GM19351 (cell line): ENCODE results near the gene PANK4.

ENCODE experiments used
- ATAC-seq: cut with Tn5 transposase; IDR thresholded peaks from one replicate; pipeline ENCODE4 v1.9.1; 2021; ENCODE audit warnings: mild to moderate bottlenecking, moderate library complexity; ENCODE audit not compliant: unreplicated experiment

The PANK4 gene

DNA sequence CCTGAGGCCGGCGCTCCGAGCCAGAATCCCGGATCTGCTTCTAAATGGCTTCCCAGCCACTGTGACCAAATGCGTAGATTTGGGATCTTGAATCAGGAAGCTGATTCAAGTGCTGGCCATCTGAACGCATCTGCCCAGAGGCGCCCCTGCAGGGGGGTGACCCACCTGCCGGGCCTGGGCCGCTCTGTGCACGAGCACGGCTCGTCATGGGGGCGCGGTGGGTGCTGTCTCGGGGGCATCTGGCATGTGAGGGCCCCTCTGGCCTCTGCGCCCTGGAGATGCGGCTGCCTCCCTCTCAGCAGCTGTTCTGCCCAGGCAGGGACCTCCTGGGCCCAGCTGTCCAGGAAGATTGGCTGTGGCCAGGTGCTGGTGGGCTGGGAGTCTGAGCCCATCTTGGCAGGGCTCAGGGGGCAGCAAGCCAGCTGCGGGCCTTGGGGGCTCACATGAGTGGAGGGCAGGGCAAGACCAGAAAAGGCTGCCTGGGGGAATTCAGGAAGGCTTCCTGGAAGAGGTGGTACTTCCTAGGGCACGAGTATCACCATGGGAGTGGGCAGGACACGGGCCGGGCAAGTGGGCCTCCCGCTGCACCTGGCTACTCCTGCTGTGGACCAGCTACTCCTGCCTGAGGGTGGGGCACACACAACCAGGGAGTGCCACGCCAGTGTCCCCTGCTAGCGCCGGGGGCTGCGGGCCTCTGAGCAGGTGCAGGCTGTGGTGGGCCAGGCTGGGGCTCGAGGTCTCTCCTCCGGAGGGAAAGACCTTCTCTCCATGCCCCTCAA lies 25.2 kb downstream of the PANK4 start:
- ATAC-seq, result no peak

DNA sequence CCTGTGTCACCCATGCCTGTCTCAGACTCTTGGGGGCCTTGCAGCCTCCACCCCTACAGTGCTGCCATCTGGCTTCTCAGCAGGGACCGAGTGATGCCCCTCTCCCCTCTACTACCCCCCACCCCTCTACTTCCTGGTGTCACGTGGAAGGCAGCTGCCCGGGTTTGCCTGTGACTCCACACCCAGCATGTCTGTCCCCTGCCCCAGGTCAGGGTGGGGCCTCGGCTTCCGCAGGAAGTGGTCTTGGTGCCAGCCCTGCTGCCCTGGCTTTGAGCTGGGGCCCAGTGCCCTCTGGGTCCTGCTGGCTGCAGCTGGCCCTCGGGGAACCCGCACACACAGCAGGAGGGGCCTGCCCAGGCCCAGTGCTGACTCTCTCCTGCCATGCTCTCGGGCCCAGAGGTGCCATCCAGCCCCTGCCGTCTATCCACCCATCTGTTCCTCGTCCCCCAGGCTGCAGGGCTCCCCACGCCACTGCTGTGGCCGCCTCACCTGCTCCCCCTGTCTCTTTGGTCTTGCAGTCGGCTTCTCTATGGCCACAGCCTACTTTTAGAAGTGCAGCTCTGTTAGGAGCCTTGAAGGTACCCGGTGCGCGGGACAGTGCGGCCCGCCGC lies 26.3 kb downstream of the PANK4 start:
- no peak for ATAC-seq

DNA sequence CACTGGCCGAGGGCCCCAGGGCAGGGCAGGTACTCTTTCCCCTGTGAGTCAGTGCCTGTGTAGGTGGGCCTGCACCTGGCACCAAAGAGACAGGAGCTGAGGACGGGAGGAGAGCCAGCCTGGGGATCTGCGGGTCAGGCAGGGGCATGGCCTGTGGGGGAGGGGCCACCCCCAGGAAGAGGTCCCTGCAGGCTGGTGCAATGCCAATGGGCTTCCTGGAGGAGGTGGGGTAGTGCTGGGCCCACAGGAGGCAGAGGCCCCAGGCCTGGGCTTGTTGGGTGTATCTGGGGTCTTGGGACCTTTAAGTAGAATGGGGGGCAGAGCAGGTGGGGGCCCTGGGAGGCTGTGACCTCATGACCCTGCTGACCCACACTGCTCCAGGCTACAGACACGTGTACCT lies 27.1 kb downstream of the PANK4 start:
- no peak for ATAC-seq

DNA sequence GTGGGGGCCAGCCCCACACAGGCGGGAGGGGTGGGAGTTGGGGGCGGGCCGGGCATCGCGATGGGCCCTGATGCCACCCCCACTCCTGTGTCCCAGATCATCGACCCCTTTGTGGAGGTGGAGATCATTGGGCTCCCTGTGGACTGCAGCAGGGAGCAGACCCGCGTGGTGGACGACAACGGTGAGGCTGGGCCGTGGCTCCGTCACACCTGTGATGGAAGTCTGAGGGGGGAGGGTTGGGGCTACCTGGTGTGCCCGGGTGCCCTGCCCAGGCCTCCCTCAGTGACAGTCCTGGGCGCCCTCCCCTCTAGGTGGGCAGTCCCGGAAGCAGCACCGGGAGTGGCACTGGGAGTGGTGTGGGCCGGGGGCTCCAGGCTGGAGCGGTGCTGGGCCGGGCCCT lies 27.7 kb downstream of the PANK4 start:
- ATAC-seq, result no peak

DNA sequence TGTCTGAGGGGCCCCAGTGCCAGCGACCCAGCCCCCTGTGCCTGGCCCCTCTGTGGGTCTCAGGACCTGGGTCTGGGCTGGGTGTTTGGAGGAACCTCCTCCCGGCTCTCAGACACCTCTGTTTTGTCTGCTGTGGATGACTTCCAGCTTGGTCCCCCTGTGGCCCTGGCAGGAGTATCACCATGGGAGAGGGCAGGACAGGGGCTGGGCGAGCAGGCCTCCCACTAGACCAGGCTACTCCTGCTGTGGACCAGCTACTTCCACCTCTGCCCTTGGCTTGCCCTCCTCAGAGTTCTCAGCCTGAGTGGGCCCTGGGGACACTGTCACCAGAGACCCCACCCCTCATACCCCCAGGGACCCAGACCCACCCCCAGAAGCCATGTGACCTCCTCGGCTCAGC lies 28.5 kb downstream of the PANK4 start:
- no peak for ATAC-seq

DNA sequence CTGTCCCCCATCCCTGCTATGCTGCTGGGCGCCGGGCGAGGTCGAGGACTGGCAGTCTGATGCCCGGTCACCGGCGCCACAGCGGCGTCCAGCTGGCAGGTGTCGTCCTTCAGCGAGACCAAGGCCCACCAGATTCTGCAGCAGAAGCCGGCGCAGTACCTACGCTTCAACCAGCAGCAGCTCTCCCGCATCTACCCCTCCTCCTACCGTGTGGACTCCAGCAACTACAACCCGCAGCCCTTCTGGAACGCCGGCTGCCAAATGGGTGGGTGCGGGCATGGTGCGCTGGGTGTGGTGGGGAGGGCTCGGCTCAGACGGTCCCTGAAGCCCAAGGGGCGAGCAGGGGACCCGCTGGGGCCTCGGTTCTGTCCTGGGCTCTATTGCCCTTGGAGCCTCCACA lies 29.6 kb downstream of the PANK4 start:
- no peak for ATAC-seq

DNA sequence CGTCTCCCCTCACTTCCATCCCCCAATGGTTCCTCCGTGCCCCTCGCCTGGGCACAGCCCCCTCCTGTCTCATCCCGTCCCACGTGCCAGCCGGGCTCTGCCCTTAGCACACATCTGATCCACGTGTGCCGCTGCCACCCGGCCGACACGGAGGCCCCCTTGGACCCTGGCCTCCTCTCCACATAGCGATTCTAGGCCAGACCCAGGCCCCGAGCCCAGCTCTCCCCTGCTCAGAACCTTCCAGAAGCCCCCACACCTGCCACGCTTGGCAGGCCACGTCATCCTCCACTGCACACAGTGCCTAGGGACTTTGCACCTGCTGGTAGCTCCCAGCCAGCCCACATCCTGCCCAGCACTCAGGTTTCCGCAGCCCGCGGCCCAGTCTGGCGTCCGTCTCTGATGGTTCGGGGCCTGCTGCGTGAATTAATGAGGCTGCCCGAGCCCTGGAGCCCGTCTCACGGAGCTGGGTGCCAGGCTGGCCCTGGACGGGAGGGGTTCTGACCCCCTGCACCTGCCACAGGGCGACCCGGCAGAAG lies 30.2 kb downstream of the PANK4 start:
- no peak for ATAC-seq

DNA sequence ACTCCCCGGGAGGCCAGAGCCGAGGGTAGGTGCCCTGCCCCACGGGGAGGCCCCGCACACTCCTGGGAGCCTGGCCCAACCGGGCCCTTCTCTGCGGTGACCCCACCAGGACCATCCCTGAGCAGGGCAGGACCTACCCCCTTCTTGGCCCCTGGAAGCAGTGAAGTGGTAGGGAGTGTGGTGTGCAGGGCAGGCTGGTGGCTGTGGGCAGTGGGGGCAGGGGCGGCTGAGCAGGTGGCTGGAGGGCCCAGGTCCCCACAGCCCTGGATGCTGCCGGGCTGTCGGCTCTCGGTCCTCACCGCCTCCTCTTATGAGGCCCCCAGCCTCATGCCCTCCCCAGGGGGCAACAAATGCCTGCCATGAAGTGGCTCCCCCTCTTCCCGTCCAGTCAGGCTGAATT lies 30.9 kb downstream of the PANK4 start:
- ATAC-seq, result no peak

DNA sequence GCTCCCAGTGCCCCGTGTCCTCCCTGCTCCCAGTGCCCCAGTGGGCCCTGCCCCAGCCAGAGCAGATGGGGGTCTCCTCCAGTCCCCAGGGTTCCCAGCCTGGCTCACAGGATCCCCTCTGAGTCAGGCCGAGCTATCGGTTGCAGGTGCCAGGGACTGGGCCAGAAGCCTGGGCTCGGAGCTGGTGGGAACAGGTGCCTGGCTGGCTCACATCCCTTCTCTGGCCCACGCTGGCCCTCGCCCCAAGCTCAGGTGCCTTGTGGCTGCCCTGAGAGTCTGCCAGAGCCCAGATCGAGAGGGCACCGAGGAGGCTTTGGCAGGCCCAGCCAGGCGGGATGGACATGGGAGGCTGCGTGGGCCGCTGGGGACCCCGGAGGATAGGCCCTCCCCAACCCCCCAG lies 31.4 kb downstream of the PANK4 start:
- ATAC-seq, result no peak

DNA sequence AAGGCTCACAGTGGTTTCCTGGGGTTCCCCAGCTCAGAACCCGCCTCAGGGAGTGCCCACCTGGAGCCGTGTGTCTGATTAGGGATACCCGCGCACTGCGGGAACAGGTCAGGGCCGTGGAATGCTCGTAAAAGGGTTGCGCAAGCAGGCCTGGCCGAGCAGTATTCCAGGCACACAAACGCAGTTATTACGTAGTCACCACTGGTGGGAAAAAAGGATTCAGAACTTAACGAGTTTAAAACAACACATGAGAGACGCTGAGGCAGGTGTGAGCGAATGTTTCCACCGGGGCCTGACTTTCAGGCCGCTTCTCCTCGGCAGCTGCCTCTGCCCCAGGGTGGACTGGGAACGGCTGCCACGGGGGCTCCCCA lies 32.1 kb downstream of the PANK4 start:
- ATAC-seq, result no peak

DNA sequence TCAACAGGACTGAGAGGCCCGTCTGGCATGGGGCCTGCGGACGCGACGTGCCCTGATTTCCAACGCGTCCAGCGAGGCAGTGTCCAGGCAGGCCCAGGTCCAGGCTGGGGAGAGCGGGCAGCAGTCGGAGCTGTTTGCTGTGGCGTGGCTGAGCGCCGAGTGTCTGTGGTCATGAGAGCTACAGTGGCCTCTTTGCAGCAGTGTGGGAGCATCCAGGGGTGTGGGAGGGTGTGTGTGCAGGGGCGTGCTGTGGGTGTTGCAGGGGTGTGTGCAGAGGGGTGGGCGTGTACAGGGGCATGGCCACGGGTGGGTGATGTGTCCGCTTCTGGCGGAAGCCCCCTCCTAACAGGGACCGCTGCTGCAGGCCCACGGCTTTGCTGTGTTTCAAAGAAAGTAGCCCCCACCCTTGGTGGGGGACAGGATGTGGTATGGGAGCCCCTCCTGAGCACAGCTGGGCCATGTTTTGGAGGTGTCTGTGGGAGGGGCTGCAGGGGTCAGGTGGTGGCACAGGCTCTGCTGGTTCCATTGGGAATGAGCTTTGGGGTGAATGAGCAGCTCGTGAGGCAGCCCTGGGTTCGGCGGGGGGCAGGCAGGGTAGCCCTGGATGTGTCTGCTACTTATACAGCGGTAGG lies 32.6 kb downstream of the PANK4 start:
- no peak for ATAC-seq

DNA sequence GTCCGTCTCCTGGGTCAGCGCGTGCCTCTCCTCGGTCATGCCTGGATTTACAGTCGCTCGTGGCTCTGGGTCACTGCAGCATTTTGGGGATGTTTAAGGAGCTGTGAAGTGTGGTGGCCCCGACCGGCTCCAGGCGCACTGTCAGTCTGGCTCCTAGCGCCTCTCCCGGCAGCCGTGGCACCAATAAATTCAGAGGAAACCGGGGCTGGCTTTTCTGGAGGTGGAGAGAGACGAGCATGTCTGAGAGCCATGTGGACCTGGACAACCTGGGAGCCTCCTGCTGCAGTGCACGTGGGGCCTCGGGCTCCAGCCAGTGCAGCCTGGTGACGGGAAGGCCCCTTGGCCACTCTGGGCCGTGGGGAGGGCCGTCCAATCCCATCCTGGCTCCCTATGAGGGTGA lies 33.2 kb downstream of the PANK4 start:
- no peak for ATAC-seq

DNA sequence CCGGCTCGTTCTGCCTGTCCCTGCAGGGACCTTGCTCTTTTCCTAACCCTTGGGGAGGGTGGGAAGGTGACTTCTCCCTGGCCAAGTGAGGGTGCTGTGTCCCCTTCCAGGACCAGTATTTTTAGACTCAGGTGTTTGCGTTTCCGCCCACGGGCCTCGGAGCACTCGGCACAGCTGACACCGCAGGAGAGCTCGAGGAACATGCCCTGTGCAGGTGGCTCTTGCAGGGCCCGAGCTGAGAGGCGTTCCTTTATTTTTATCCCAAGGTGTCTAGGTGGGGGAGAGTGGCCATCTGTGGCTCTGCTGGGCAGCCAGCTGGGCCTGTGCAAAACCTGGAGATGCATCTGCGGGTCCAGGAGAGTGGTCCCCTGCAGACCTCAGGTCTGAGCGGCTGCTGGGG lies 34.3 kb downstream of the PANK4 start:
- no peak for ATAC-seq

DNA sequence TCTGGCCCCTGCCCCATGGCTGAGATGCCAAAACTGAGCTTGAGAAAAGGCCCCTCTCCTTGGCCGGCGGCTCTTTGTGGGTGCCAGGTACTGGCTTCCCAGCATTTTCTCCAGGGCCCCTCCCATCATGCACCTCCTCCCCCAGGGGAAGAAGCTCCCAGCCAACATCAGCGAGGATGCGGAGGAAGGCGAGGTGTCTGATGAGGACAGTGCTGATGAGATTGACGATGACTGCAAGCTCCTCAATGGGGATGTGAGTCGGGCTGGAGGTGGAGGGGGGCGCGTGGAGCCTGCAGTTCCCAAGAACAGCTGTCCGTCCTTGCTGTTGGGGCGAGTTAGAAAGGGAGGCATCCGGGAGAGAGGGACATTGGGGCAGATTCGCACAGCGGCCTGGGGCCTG lies 36.8 kb downstream of the PANK4 start:
- no peak for ATAC-seq

DNA sequence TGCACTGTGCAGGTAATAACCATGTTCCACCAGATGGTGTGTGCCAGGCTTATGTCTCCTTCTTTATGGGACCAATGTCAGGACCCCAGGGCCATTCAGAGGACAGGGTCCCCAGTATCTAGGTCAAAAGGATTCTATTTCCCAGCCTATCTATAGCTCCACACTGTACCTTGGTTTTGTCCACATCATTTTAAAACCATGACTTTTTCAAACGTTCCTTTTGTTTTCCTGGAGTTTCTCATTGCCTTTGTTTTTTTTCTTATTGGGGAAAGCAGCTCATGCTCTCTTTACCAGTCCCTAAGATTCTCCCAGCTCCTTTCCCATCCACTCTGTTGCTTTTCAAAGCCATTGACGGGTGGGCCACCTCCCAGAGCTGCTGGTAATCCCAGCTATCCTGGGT lies 37.7 kb downstream of the PANK4 start:
- ATAC-seq, result no peak

DNA sequence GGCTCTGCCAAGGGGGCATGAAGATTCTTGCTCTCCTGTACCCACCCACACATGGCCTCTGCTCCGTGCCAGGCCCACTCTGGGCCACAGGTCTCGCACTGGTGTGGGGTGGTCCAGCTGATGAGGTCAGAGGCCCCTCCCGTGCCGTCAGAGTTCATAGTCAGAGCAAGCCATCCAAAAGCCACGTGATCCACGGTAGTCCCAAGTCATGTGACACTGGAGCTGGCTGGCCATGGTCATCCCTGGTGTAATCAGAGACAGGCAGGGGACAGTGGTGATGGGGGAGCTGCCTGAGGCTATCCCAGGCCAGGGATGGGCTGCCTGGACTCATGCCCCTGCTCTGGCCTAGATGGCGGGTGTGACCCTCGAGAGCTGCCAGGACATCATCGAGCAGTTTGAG lies 39.8 kb downstream of the PANK4 start:
- no peak for ATAC-seq

DNA sequence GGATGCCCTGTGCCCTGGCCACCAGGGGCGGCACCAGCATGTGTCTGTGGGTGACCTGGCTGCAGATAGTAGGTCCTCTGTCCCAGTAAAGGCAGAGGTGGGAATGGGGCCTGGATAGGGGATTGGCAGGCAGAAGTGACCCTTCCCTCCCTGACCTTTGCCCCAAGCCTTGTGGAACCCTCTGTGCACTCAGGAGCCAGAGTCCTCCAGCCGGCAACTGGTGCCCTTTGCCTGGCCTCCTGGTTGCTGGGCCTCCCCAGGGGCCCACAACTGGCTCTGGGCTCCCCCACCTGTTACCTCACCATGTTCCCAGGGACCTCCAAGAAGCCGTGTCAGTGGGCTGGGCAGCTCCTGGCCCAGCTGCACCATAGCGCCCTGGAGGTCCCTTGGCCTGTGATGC lies 40.4 kb downstream of the PANK4 start:
- ATAC-seq, result no peak

DNA sequence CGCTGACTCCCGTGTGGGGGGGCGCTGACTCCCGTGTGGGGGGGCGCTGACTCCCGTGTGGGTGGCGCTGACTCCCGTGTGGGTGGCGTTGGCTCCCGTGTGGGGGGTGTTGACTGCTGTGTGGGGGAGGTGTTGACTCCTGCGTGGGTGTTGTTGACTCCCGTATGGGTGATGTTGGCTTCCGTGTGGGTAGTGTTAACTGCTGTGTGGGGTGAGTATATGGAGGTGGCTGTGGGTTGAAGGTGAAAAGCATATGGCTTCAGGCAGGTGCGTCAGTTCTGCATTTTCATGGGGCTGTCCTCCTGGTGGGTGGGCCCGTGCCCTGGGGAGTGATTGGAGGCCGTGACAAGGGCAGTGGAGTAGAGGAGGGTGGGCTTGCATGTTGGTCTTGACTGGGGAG lies 42.4 kb downstream of the PANK4 start:
- ATAC-seq, result no peak

DNA sequence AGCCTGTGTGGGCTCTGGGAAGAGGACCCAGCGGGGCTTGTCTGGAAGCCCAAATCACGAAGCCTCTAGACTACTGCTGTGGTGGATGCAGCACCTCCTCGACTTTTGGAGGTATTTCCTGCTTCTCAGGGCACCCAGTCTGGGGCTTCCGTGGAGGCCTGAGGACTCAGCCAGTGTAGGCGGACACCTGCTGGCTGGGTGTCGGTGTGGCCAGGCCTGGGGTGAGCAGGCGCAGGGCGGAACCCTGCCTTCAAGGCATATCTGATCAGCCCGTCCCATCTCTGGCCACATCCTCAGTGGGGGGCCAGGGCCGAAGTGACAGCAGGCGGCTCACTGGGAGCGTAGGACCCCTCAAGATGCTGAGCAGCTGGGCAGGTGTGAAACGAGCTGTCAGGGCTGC lies 43.4 kb downstream of the PANK4 start:
- no peak for ATAC-seq

DNA sequence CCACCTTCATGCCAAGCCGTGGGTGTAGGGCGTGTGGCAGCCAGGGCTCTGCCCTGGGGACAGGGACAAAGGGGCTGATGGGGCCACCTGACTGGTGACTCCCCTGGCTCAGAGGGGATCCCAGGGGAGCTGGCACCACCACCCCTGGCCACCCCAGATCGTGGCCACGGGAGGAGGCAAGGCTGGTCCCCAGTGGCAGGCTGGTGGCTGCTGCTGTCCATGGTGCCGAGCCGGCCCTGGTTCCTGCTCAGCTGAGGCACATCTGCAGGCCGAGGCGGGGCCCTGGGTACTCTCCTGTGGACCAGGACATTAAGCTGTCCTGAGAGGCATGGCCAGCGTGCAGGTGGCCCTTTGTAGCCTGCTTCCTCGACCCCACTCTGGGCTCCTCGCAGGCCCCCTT lies 43.8 kb downstream of the PANK4 start:
- no peak for ATAC-seq

DNA sequence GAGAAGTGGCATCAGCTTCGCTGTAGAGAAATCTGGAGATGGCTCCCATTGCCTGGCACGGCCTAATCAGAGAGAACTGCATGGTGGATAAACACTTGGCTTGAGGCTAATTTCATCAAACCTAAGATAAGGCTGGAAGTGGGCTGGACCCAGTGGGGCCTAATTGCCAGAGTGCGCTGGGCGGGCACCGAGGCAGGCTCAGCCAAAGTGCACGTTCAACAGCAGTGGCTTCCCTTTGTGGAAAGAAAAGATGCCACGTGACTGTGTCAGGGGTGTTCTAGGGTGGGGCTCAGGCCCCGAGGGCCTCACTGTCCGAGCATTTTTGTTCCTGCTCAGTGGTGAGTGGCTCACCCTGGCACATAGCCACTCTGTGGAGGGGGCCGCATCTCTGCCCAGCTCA lies 44.5 kb downstream of the PANK4 start:
- ATAC-seq, result no peak

DNA sequence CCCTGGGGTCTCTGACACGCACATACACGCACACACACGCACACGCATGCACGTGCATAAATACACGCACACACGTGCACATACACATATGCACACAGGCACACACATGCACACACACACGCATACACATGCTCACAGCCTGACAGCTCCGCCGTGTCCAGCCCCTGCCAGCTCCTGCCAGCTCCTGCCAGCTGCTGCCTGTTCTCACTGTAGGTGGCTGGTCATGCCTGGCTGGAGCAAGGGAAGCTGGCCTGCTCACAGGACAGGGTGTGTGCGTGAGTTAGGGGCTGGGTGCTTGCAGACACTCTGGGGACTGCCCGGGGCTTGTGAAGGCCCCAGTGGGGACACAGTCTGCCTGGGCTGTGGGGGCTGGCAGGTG lies 45.4 kb downstream of the PANK4 start:
- ATAC-seq, result no peak
